Inflammatory macrophage treated with lipopolysaccharide for 1 hour (primary cell): Measurements from ENCODE around the gene CDH2.

Source experiments
- DNase-seq, 2 donors: peaks; one replicate each; pipeline ENCODE4 v3.0.0-alpha.2; 2020 to 2022

CDH2 gene

DNA sequence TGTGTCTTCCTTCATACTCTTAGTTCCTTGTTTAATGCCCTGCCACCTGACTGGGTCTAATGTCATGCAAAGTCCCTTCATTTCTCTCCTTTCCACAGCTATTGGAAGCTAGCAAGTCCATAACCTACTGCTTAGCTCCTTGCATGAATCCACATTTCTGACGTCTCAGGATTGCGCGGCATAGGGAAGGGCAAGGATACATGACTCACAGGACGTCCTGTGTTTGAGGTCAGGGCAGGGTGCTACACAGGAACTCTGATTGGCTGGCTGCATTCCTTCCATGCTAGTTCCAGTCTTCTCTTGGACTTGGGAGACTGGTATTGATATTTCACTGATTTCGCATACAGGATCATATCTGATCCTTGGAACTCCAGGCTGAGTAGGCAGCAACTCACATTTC lies 137.9 kb downstream of the CDH2 start:
- DNase-seq: no peak

- no peak for DNase-seq
Observed at GRCh38 chr18:28036488-28036887, 140.4 kb downstream of the CDH2 start.

GRCh38 chr18:28034567-28034966 lies 142.4 kb downstream of the CDH2 start:
- DNase-seq: no peak

- DNase-seq: no peak
Observed at GRCh38 chr18:28032177-28032576, 144.8 kb downstream of the CDH2 start.

- DNase-seq: no peak
Observed at GRCh38 chr18:28030458-28030857, 146.5 kb downstream of the CDH2 start.

GRCh38 chr18:28027755-28028154 lies 149.2 kb downstream of the CDH2 start:
- DNase-seq: no peak

- DNase-seq: no peak
Observed at GRCh38 chr18:28019425-28020108, 157.4 kb downstream of the CDH2 start.

- DNase-seq: no peak
Observed at GRCh38 chr18:28018351-28018750, 158.6 kb downstream of the CDH2 start.

- no peak for DNase-seq
Observed at GRCh38 chr18:28015671-28016070, 161.3 kb downstream of the CDH2 start.

DNA sequence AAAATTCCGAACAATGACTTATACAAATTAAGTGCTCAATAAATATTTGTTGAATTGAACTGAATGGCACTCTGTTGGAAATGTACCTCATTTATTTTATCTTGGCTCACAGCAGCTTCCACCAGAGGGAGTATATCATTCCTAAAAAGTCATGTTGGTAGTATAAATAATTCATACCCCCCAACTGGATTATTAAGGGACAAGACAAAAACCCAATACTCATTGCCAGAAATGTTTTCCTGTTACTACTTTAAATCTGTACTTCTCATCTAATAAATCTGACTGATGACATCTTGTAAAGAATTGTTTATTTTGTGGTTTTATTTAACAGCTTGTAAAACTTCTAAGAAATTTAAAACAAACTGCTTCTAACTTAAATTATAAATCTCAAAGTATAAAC lies 163.9 kb downstream of the CDH2 start:
- DNase-seq: no peak

GRCh38 chr18:28012336-28012735 lies 164.6 kb downstream of the CDH2 start:
- no peak for DNase-seq

GRCh38 chr18:28009589-28009988 lies 167.3 kb downstream of the CDH2 start:
- no peak for DNase-seq

- DNase-seq: no peak
Observed at GRCh38 chr18:28007841-28008240, 169.1 kb downstream of the CDH2 start.

DNA sequence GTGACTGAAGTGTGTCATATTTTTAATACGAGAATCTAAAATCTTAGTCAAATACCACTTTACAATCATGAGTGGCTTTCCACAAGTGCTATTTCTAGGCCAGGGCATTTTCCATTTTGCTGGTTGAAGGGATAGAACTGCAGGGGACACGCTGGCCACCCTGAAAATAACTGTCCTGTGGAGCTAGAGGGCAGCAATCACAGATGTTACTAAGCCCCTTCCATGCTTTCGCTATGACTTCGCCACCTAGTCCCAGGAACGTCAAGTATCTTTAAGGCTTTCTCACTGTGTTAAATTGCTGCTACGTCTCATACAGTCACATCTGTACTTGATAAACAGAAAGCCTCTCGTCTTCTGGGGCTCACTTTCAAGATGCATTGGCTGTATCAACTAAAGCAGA lies 171.8 kb downstream of the CDH2 start:
- no peak for DNase-seq

- DNase-seq: no peak
Observed at GRCh38 chr18:28004606-28005005, 172.3 kb downstream of the CDH2 start.

DNA sequence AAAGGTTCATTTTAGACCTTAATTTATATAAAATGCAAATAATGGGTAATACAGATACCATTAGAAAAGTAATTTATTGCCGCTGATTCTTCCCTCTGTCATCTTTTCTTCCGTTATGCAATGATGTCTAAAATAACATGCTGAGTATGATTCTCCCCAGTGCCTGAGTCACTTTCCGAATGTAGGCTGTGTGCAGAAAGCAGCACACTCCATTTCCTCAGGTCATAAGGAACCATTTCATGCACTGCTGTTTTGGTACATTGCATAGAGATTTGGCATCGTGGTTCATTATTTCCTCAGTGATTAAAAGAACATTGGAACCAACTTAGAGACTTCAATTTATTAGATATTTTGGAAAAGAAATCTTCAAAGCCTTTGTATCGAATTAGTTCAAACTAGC lies 173.5 kb downstream of the CDH2 start:
- DNase-seq: no peak

GRCh38 chr18:28002841-28003240 lies 174.1 kb downstream of the CDH2 start:
- no peak for DNase-seq

DNA sequence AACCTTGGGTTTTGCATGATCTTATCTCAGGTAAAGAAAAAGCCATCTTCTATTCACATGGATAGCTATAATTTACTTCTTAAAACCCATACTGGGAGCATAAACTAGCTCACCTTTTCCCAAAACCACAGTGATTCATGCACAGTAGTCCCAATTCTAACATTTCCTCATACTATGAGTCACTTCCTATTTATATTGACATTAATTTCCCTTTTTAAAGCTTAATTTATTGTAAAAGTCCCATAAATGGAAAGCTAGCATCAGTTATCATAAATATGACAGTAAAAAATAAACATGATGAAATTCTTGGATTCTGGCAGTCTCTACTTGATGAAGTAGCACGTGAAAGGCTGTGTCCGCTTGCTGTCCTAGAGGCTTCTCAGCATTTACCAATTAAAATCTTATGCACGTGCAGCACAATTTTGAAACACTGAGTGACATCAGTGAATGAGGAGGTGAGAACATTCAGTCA lies 180.1 kb downstream of the CDH2 start:
- DNase-seq: no peak

DNA sequence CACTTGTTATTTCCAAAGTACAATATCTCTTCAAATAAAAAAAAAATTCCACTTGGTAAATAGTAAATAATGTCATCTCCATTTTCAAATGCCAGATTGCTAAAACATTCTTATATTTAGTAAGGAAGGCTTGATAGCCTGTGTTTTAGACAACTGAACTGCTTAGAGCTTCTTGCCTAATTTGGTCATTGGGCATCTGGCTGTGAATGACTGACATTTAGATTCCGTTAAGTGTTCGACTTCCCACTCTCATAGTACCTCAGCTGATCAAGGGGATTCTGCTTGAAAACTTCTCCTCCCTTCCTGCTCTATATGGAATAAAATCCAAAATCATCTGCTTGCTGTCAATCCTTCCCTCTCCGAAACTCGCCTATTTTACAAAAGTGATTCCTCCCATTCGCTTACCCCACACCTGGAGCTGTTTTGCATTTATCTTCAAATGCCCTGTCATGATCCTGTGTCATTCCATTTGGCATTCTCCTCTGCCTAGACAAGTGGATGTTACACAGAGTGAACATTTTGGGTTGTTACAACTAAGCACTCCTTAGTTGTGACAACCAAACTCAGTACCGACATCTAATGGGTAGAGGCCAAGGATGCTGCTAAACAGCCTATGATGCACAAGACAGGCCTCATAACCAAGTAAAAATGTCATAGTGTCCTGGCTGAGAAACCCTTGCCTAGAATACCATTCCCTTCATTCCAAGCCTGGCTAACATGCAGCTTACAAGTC lies 181.0 kb downstream of the CDH2 start:
- DNase-seq: no peak

DNA sequence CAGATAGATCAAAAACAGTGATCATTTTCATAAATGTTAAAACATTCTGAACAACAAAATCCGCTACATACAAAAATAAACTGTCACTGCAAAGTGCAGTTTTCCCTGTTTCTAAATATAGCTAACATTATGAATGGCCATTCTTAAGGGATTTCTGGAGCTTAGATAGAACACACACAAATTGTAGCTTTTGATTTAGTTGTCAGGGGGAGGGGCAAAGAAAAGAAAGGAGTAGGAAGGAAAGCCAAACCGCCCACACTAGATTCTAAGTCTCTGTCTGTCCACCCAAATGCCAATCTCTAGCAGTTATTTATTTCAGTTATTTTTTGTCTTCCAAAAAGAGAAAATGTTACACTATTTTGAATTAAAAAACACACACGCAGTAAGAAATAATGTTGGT lies 182.4 kb downstream of the CDH2 start:
- DNase-seq: no peak

DNA sequence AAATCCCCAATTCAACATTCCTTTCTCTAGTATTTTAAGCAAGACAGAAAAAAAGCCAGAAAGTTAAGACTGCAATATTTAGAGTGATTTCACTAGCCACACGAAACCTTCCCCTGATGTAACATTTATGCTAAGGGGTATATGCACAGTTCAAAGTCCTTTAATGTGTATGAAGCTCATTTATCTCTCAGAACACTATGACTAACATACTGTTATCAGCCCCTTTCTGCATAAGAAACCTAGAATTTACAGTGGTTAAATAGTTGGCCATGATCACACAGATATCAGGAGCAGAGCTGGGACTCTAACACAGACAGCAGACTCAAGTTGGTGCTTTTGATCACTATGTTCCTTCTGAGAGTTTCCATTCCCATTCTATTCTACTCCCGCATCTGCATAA lies 185.5 kb downstream of the CDH2 start:
- DNase-seq: no peak

DNA sequence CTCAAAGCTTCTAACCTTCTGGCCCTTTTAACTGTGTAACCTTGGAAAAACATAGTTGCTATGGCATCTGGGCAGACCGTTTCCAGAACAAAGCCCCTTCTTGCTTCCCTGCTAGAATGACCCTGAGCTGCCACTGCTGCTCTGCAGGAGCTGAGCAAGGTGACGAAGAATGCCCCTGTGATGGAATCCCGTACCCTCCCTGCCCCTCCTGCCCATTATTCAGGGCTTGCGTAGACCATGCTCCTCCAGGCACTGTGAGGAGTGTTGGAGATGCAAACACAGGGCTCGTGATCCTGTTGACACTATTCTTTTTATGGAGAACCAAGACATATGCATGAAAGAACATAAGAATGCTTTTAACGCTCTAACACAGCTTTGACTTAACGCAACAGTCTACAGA lies 191.1 kb downstream of the CDH2 start:
- DNase-seq: no peak

- DNase-seq: no peak
Observed at GRCh38 chr18:27983780-27984179, 193.2 kb downstream of the CDH2 start.

GRCh38 chr18:27976806-27977408 lies 200.0 kb downstream of the CDH2 start:
- no peak for DNase-seq
